NCI-H2196 (cell line): ENCODE results near the gene ZNF333.
"Not testable (repeated sequence)": the region's sequence is repeated elsewhere in the genome, so short reads cannot be mapped to it uniquely, and the experiment has no call there.

ENCODE experiments used
- DNase-seq: peaks from one replicate; lab custom pipeline; 2025; ENCODE audit not compliant: unreplicated experiment; lab: John Stamatoyannopoulos, UW

ZNF333 gene

GRCh38 chr19:14767466-14767971 is 77.7 kb downstream of the ZNF333 start:
- DNase-seq, result no peak

GRCh38 chr19:14768001-14768400 is 78.2 kb downstream of the ZNF333 start:
- no peak for DNase-seq

GRCh38 chr19:14769201-14769600 is 79.4 kb downstream of the ZNF333 start:
- no peak for DNase-seq

- DNase-seq, result no peak
Measured at GRCh38 chr19:14770136-14770535, 80.3 kb downstream of the ZNF333 start.

GRCh38 chr19:14770944-14771839 is 81.3 kb downstream of the ZNF333 start:
- DNase-seq, result no peak

GRCh38 chr19:14772467-14772866 is 82.6 kb downstream of the ZNF333 start:
- no peak for DNase-seq

- DNase-seq, result no peak
Measured at GRCh38 chr19:14772995-14773394, 83.1 kb downstream of the ZNF333 start.

- not testable (repeated sequence) for DNase-seq
Measured at GRCh38 chr19:14773722-14774121, 83.9 kb downstream of the ZNF333 start.

- DNase-seq, result no peak
Measured at GRCh38 chr19:14774373-14774772, 84.5 kb downstream of the ZNF333 start.

- DNase-seq, result not testable (repeated sequence)
Measured at GRCh38 chr19:14775326-14775725, 85.5 kb downstream of the ZNF333 start.

GRCh38 chr19:14775869-14776586 is 86.2 kb downstream of the ZNF333 start:
- no peak for DNase-seq

- not testable (repeated sequence) for DNase-seq
Measured at GRCh38 chr19:14777645-14778044, 87.8 kb downstream of the ZNF333 start.

- not testable (repeated sequence) for DNase-seq
Measured at GRCh38 chr19:14778110-14778845, 88.4 kb downstream of the ZNF333 start, which contains the start of gene ADGRE2. Gene ADGRE2, minus strand, starts transcription at chr19:14778560. Its CDS starts 1,804 bp downstream, at chr19:14776756.

- no peak for DNase-seq
Measured at GRCh38 chr19:14779151-14779550, 89.3 kb downstream of the ZNF333 start.

- not testable (repeated sequence) for DNase-seq
Measured at GRCh38 chr19:14780622-14781225, 90.9 kb downstream of the ZNF333 start.

- DNase-seq, result not testable (repeated sequence)
Measured at GRCh38 chr19:14781713-14782536, 92.1 kb downstream of the ZNF333 start.

GRCh38 chr19:14782626-14783409 is 93.0 kb downstream of the ZNF333 start:
- no peak for DNase-seq
